Progenitor cell of endocrine pancreas (in vitro differentiated cells): ENCODE measurements around the gene RIPPLY1. TPM values are rescaled to one million over a fixed set of nuclear protein-coding genes. Genes with fewer than 3 reads are reported as not detected.
"Not testable (repeated sequence)": the region's sequence is repeated elsewhere in the genome, so short reads cannot be mapped to it uniquely, and the experiment has no call there.

Source experiments
- DNase-seq: peaks from one replicate; pipeline ENCODE4 v3.0.0; 2021; ENCODE audit warnings: low spot score; ENCODE audit not compliant: unreplicated experiment
- H3K27ac Mint-ChIP-seq: 2 replicates; pipeline ENCODE4 v1.8.0; 2021; ENCODE audit warnings: mild to moderate bottlenecking, moderate library complexity, mixed read lengths
- H3K27me3 Mint-ChIP-seq: 2 replicates; pipeline ENCODE4 v1.8.0; 2021; ENCODE audit warnings: mixed read lengths
- H3K36me3 Mint-ChIP-seq: 2 replicates; pipeline ENCODE4 v1.8.0; 2022; ENCODE audit warnings: mixed read lengths; ENCODE audit not compliant: insufficient read depth
- H3K4me1 Mint-ChIP-seq: 2 replicates; pipeline ENCODE4 v1.8.0; 2021; ENCODE audit warnings: low read depth, mixed read lengths
- H3K4me3 Mint-ChIP-seq: 2 replicates; pipeline ENCODE4 v1.8.0; 2021; ENCODE audit warnings: low read depth, mild to moderate bottlenecking, moderate library complexity, mixed read lengths
- H3K9me3 Mint-ChIP-seq: 2 replicates; pipeline ENCODE4 v1.8.0; 2021; ENCODE audit warnings: low read depth, mixed read lengths
- total RNA-seq: library from RNA; stranded (reverse); gene quantifications from 2 replicates; pipeline ENCODE4 v1.2.1, GENCODE V29; 2021
- TF ChIP-seq, protein P1 (sequence below): fragments of 200-600 bp; sonication (generic); IDR thresholded peaks from one replicate; pipeline ENCODE4 v1.5.0; 2021; ENCODE audit warnings: antibody characterized with exemption, mild to moderate bottlenecking; ENCODE audit not compliant: unreplicated experiment

Gene RIPPLY1
- total RNA-seq, 1 donor from 2014 or later, result not detected

GRCh38 chrX:106891762-106892460 lies 11.2 kb downstream of the RIPPLY1 start:
- Mint-ChIP-seq H3K27me3 (no peaks in the 10 kb centered on the region), H3K4me1 (no peaks in the 10 kb centered on the region), H3K27ac (no peak overlapping the region), H3K36me3 (no peaks in the 10 kb centered on the region), H3K4me3 (no peak overlapping the region), H3K9me3 (peaks cover 15% of the 10 kb centered on the region)
- TF ChIP-seq, protein P1, sequence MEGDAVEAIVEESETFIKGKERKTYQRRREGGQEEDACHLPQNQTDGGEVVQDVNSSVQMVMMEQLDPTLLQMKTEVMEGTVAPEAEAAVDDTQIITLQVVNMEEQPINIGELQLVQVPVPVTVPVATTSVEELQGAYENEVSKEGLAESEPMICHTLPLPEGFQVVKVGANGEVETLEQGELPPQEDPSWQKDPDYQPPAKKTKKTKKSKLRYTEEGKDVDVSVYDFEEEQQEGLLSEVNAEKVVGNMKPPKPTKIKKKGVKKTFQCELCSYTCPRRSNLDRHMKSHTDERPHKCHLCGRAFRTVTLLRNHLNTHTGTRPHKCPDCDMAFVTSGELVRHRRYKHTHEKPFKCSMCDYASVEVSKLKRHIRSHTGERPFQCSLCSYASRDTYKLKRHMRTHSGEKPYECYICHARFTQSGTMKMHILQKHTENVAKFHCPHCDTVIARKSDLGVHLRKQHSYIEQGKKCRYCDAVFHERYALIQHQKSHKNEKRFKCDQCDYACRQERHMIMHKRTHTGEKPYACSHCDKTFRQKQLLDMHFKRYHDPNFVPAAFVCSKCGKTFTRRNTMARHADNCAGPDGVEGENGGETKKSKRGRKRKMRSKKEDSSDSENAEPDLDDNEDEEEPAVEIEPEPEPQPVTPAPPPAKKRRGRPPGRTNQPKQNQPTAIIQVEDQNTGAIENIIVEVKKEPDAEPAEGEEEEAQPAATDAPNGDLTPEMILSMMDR, result no peak
- no peak for DNase-seq

- TF ChIP-seq, protein P1, result no peak
- H3K36me3 Mint-ChIP-seq, result no peaks in the 10 kb centered on the region
- no peaks in the 10 kb centered on the region for H3K4me1 Mint-ChIP-seq
- no peak overlapping the region for H3K4me3 Mint-ChIP-seq
- H3K9me3 Mint-ChIP-seq, result peaks cover 8% of the 10 kb centered on the region
- no peak overlapping the region for H3K27ac Mint-ChIP-seq
- DNase-seq, result no peak
- no peaks in the 10 kb centered on the region for H3K27me3 Mint-ChIP-seq
These were observed 13.7 kb downstream of the RIPPLY1 start for GRCh38 chrX:106889468-106889867.

- H3K27me3 Mint-ChIP-seq, result no peaks in the 10 kb centered on the region
- H3K36me3 Mint-ChIP-seq, result peaks cover 6% of the 10 kb centered on the region
- H3K27ac Mint-ChIP-seq, result no peak overlapping the region
- H3K4me3 Mint-ChIP-seq, result no peak overlapping the region
- H3K9me3 Mint-ChIP-seq, result peaks cover 20% of the 10 kb centered on the region
- TF ChIP-seq, protein P1, result no peak
- DNase-seq, result no peak
- H3K4me1 Mint-ChIP-seq, result no peaks in the 10 kb centered on the region
These were observed 28.0 kb downstream of the RIPPLY1 start for GRCh38 chrX:106875151-106875550.

DNA sequence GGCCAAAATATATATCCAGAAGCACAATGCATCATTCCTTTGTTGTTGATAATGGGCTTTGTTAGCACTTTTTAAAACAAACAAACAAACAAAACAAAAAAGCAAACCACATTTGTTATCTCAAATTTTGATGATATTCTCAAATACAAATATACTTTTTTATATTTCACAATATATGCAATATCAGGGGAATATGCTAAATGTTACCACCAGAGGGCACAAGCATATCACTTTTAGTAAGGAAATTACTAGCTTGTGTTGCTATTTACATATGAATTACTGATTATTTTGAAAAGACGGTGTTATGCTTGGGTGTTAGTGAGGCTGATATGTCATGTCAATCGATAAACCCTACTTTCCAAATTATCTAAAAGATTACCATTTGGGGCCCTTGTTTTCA lies 29.1 kb downstream of the RIPPLY1 start:
- TF ChIP-seq, protein P1, result peak; percentile 60
- no peak for DNase-seq
- H3K4me3 Mint-ChIP-seq, result no peak overlapping the region

GRCh38 chrX:106872796-106873195 lies 30.3 kb downstream of the RIPPLY1 start:
- DNase-seq, H3K4me1 Mint-ChIP-seq, H3K27ac Mint-ChIP-seq, H3K9me3 Mint-ChIP-seq, H3K36me3 Mint-ChIP-seq, H3K4me3 Mint-ChIP-seq, H3K27me3 Mint-ChIP-seq: not testable (repeated sequence)

More for the DNA sequence above, 29.1 kb downstream of the RIPPLY1 start:
- Mint-ChIP-seq H3K4me1 (no peaks in the 10 kb centered on the region), H3K9me3 (peaks cover 9% of the 10 kb centered on the region), H3K27me3 (no peaks in the 10 kb centered on the region), H3K36me3 (peaks cover 3% of the 10 kb centered on the region), H3K27ac (no peak overlapping the region)

DNA sequence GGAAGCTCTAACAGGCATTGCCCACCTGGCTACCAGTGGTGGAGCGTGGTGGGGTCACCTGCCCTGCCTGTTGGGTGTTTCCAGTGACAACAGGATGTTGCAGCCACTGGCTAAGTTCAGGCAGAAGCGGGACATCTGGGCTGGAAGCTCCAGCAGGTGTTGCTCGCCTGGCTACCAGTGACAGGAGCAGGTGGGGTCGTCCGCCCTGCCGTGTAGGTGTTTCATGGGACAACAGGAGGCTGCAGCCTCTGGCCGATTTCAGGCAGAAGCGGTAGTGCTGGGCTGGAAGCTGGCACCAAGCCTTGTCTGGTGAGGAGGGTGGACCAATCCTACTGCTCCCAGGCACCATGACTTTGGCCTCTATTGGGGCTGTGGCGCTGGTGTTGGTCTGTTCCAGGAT lies 39.4 kb downstream of the RIPPLY1 start:
- no peak for DNase-seq
- TF ChIP-seq, protein P1, result no peak
- Mint-ChIP-seq H3K9me3 (peaks cover 41% of the 10 kb centered on the region), H3K36me3 (peaks cover 6% of the 10 kb centered on the region), H3K4me1 (no peaks in the 10 kb centered on the region), H3K4me3 (no peak overlapping the region), H3K27me3 (no peaks in the 10 kb centered on the region), H3K27ac (no peak overlapping the region)
